Subcutaneous abdominal adipose tissue (tissue), 5 donors: ENCODE data around the gene ELMO1.

ENCODE experiments used
- H3K27ac ChIP-seq: one replicate; pipeline ENCODE4 v1.7.0; 2013; ENCODE audit warnings: low read depth, mild to moderate bottlenecking, inconsistent platforms, low read length, moderate library complexity
- H3K27me3 ChIP-seq, 5 donors: one replicate each; pipeline ENCODE4 v1.7.0; 2013; ENCODE audit warnings: low read length in 5 of 5, inconsistent platforms in 1 of 5; ENCODE audit not compliant: control insufficient read depth in 5 of 5, insufficient read depth in 4 of 5
- H3K36me3 ChIP-seq, 5 donors: one replicate each; pipeline ENCODE4 v1.7.0; 2013; ENCODE audit warnings: low read length in 5 of 5; ENCODE audit not compliant: control insufficient read depth in 5 of 5, insufficient read depth in 5 of 5
- H3K4me1 ChIP-seq, 5 donors: one replicate each; pipeline ENCODE4 v1.7.0; 2013; ENCODE audit warnings: low read length in 5 of 5, mild to moderate bottlenecking in 3 of 5, moderate library complexity in 1 of 5; ENCODE audit not compliant: control insufficient read depth in 5 of 5, insufficient read depth in 5 of 5
- H3K4me3 ChIP-seq, 5 donors: one replicate each; pipeline ENCODE4 v1.7.0; 2013; ENCODE audit warnings: low read length in 5 of 5, low read depth in 1 of 5
- H3K9ac ChIP-seq, 5 donors: one replicate each; pipeline ENCODE4 v1.7.0; 2013; ENCODE audit warnings: low read length in 5 of 5, mild to moderate bottlenecking in 4 of 5, moderate library complexity in 3 of 5
- H3K9me3 ChIP-seq, 5 donors: one replicate each; pipeline ENCODE4 v1.7.0; 2013; ENCODE audit warnings: low read length in 5 of 5; ENCODE audit not compliant: control insufficient read depth in 5 of 5
- donor health status: healthy.
- donor health status: healthy.
- donor health status: healthy.
- donor health status: healthy.
- donor health status: healthy.

ELMO1 gene

GRCh38 chr7:37129035-37129425 lies 319.6 kb downstream of the ELMO1 start:
- H3K27ac ChIP-seq: no peak overlapping the region
- peaks cover 0 to 13% (median 4%) of the 10 kb centered on the region in 5 donors for H3K4me1 ChIP-seq
- no peak overlapping the region for H3K9ac ChIP-seq
- no peak overlapping the region for H3K4me3 ChIP-seq
- peaks cover 0 to 13% (median 9%) of the 10 kb centered on the region in 5 donors for H3K36me3 ChIP-seq
- H3K9me3 ChIP-seq: no peaks in the 10 kb centered on the region
- H3K27me3 ChIP-seq: no peaks in the 10 kb centered on the region

DNA sequence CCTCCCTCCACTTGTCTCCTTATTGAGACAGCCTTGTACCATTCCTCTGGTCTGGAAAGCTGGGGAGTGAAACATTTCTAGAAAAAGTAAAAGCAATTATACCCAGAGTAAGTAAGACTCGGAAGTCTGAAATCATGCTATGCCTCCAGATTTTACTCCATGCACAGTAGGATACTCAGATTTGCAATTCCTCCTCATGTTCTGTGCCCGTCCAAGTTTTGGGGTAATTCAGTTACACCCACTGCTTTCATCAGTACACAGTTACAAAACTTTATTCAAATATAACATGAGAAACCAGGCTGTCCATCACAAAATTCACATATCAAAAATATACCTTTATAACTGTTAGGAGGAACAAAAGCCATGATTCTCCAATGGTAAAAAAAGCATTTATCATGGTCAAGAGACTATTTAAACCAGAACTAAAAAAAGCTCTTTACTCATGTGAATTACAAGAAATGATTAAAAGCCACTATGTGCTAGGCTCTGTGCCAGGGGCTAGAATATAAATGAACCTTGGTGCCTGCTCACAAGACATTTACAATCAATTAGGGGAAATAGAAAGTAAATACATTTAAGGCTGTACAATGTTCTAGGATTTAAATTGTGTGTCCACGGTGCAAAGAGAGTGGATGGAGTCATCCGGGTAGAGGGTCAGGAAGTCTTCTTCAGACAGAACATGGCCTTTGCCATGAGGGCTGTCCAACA lies 320.2 kb downstream of the ELMO1 start:
- Histone ChIP-seq H3K27ac (no peak overlapping the region), H3K9ac (no peak overlapping the region), H3K4me3 (no peak overlapping the region), H3K4me1 (peaks cover 0 to 13% (median 4%) of the 10 kb centered on the region in 5 donors), H3K9me3 (no peaks in the 10 kb centered on the region), H3K27me3 (no peaks in the 10 kb centered on the region), H3K36me3 (peaks cover 0 to 13% (median 9%) of the 10 kb centered on the region in 5 donors)

DNA sequence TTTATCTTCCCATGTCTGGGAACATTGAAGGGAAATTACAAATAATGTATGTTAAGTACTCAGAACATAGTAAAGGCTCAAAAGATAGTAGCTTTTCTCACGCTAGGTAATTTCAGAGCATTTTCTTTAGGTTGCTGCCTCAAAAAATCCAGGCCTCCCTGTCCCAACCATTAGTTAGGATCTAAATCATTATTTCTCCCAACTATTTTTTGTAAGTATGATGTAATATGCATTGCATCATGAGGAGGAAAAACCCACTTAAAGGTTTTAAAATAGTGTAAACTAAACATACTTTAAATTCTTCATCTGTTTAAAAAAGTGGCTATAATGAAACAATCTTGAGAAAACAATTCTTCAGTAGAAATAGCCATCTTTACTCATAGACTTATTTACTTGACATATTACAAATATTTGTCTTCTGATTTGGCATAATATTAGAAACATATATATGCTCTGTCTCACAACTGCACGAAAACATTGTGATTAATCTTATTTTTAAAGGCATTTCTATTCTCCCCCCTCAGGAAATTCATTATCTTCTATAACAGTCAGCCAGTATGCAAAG lies 329.3 kb downstream of the ELMO1 start:
- no peaks in the 10 kb centered on the region for H3K27me3 ChIP-seq

DNA sequence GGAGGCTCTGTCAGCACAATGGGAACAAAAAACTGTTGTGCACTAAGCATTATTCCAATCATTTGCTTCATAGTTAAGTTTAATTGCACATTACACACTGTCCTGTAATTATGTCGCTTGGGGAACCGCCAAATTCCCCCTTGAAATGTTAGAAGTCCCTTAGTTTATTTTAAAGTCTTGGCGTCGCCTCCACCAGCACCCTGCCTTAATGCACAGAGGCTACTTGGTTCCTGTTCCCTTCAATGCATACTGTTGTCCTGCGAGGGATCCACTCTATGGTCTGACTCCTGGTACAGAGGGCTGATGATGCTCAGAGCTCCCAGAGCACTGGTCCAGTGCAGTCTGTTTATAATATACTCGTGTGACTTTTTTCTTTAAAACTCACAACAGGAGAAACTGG lies 330.7 kb downstream of the ELMO1 start:
- Histone ChIP-seq H3K4me1 (no peaks in the 10 kb centered on the region), H3K4me3 (no peak overlapping the region), H3K9ac (no peak overlapping the region), H3K27me3 (no peaks in the 10 kb centered on the region), H3K27ac (no peak overlapping the region), H3K9me3 (peaks cover 0 to 5% (median 0%) of the 10 kb centered on the region in 5 donors), H3K36me3 (no peaks in the 10 kb centered on the region)

More for the DNA sequence above, 329.3 kb downstream of the ELMO1 start:
- H3K4me3 ChIP-seq: no peak overlapping the region
- H3K4me1 ChIP-seq: no peaks in the 10 kb centered on the region
- no peak overlapping the region for H3K9ac ChIP-seq
- no peak overlapping the region for H3K27ac ChIP-seq
- H3K9me3 ChIP-seq: peaks cover 0 to 5% (median 0%) of the 10 kb centered on the region in 5 donors
- no peaks in the 10 kb centered on the region for H3K36me3 ChIP-seq

- Histone ChIP-seq H3K36me3 (no peaks in the 10 kb centered on the region), H3K27me3 (no peaks in the 10 kb centered on the region), H3K4me1 (no peaks in the 10 kb centered on the region), H3K27ac (no peak overlapping the region), H3K9ac (no peak overlapping the region), H3K4me3 (no peak overlapping the region), H3K9me3 (peaks cover 0 to 5% (median 0%) of the 10 kb centered on the region in 5 donors)
These were observed 331.4 kb downstream of the ELMO1 start for GRCh38 chr7:37117292-37117691.

DNA sequence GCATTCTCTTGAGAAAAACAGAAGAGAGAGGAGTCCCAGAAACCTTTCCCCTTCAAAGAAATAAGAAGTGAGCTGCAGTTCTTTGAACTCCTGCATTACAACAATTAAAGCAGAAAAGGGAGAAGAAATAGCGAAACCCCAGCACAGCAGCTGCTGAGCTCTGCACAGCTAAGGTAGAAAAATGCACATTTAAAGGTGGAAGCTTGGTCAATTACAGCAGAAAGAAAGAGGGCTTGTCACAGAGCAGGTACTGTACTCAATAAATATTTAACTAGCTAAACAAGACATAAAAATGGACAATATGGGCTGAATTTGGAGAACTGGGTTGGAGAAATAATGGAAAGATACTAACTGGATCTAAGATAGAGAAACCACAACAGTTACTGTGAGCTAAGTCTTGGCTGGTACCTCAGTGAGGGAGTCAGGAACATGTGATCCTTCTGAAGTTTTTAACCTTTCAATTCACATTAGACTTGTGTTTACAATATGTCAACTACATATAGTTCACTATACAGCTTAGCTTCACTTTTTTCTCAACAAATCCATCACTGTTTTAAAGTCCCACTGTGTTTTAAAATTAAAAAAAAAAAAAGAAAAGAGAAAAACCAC lies 332.5 kb downstream of the ELMO1 start:
- Histone ChIP-seq H3K27ac (no peak overlapping the region), H3K9ac (no peak overlapping the region)

GRCh38 chr7:37113661-37114355 lies 334.9 kb downstream of the ELMO1 start:
- Histone ChIP-seq H3K4me3 (no peak overlapping the region), H3K9ac (no peak overlapping the region), H3K9me3 (no peaks in the 10 kb centered on the region), H3K27me3 (no peaks in the 10 kb centered on the region), H3K36me3 (no peaks in the 10 kb centered on the region), H3K27ac (no peak overlapping the region), H3K4me1 (no peaks in the 10 kb centered on the region)

More for the DNA sequence above, 332.5 kb downstream of the ELMO1 start:
- H3K4me1 ChIP-seq: no peaks in the 10 kb centered on the region
- H3K9me3 ChIP-seq: peaks cover 0 to 5% (median 0%) of the 10 kb centered on the region in 5 donors
- no peaks in the 10 kb centered on the region for H3K27me3 ChIP-seq
- H3K36me3 ChIP-seq: no peaks in the 10 kb centered on the region
- no peak overlapping the region for H3K4me3 ChIP-seq

- Histone ChIP-seq H3K9ac (no peak overlapping the region), H3K9me3 (no peaks in the 10 kb centered on the region), H3K27me3 (no peaks in the 10 kb centered on the region), H3K27ac (no peak overlapping the region), H3K4me1 (no peaks in the 10 kb centered on the region), H3K36me3 (no peaks in the 10 kb centered on the region), H3K4me3 (no peak overlapping the region)
These were observed 335.8 kb downstream of the ELMO1 start for GRCh38 chr7:37112876-37113275.

GRCh38 chr7:37112218-37112617 lies 336.4 kb downstream of the ELMO1 start:
- Histone ChIP-seq H3K9ac (no peak overlapping the region), H3K27me3 (no peaks in the 10 kb centered on the region), H3K27ac (no peak overlapping the region), H3K4me1 (no peaks in the 10 kb centered on the region), H3K9me3 (no peaks in the 10 kb centered on the region), H3K4me3 (no peak overlapping the region), H3K36me3 (no peaks in the 10 kb centered on the region)

GRCh38 chr7:37111459-37111858 lies 337.2 kb downstream of the ELMO1 start:
- Histone ChIP-seq H3K4me3 (no peak overlapping the region), H3K4me1 (no peaks in the 10 kb centered on the region), H3K27ac (no peak overlapping the region), H3K9me3 (no peaks in the 10 kb centered on the region), H3K9ac (no peak overlapping the region), H3K27me3 (no peaks in the 10 kb centered on the region), H3K36me3 (no peaks in the 10 kb centered on the region)
